SU-DHL-6 (cell line): ENCODE measurements around the gene FOXM1.
"Not testable (repeated sequence)": the region's sequence is repeated elsewhere in the genome, so short reads cannot be mapped to it uniquely, and the experiment has no call there.

ENCODE experiments used
- CTCF ChIP-seq: fragments of 200-600 bp; sonication (generic); IDR thresholded peaks from one replicate; pipeline ENCODE4 v1.5.1; 2017; ENCODE audit warnings: antibody characterized with exemption, mild to moderate bottlenecking, low read length, moderate library complexity; ENCODE audit not compliant: insufficient read depth, poor library complexity, severe bottlenecking
- EZH2phosphoT487 ChIP-seq: fragments of 200-600 bp; sonication (generic), shearing (Covaris generic); conservative IDR thresholded peaks from 2 replicates; pipeline ENCODE4 v1.6.1; 2018; ENCODE audit warnings: mild to moderate bottlenecking, antibody characterized with exemption, low read length, moderate library complexity, mixed read lengths

- not testable (repeated sequence) for TF ChIP-seq CTCF, EZH2phosphoT487
Measured at GRCh38 chr12:2868986-2869632, 7.9 kb downstream of the FOXM1 start.
